CD14-positive monocyte (primary cell): Measurements from ENCODE around the gene MAP2K7. TPM values are rescaled to one million over a fixed set of nuclear protein-coding genes. Genes with fewer than 3 reads are reported as not detected.

ENCODE experiments used
- DNase-seq, 3 donors: peaks; one replicate each; pipeline ENCODE4 v3.0.0-alpha.2; 2011 to 2022
- H2AFZ ChIP-seq: 2 replicates; pipeline ENCODE4 v1.6.0; 2012; ENCODE audit warnings: mild to moderate bottlenecking, low read depth, low read length, inconsistent platforms; ENCODE audit not compliant: insufficient read depth, poor library complexity, severe bottlenecking
- H3K27ac ChIP-seq, 2 donors: 1 replicate in 1 of 2; 2 replicates in 1 of 2; pipeline ENCODE4 v1.5.1; 2012 to 2013; ENCODE audit warnings: low read length in 2 of 2, control low read depth in 1 of 2, inconsistent platforms in 1 of 2, low read depth in 1 of 2, mild to moderate bottlenecking in 1 of 2
- H3K27me3 ChIP-seq, 2 donors: one replicate each; pipeline versions ENCODE4 v1.6.0 to v1.6.1; 2011 to 2013; ENCODE audit warnings: low read length in 2 of 2; ENCODE audit not compliant: control insufficient read depth in 2 of 2, insufficient read depth in 2 of 2
- H3K36me3 ChIP-seq, 2 donors: replicated peaks in 1 of 2; 1 replicate in 1 of 2; 2 replicates in 1 of 2; pipeline versions ENCODE4 v1.5.1 to v1.6.1; 2012 to 2013; ENCODE audit warnings: low read length in 2 of 2, control low read depth in 1 of 2, inconsistent platforms in 1 of 2, mild to moderate bottlenecking in 1 of 2; ENCODE audit not compliant: insufficient read depth in 2 of 2, control insufficient read depth in 1 of 2
- H3K4me1 ChIP-seq, 2 donors: 1 replicate in 1 of 2; 2 replicates in 1 of 2; pipeline versions ENCODE4 v1.5.1 to v1.6.1; 2012 to 2013; ENCODE audit warnings: low read length in 2 of 2, control low read depth in 1 of 2, inconsistent platforms in 1 of 2, mild to moderate bottlenecking in 1 of 2, moderate library complexity in 1 of 2; ENCODE audit not compliant: insufficient read depth in 2 of 2, control insufficient read depth in 1 of 2
- H3K4me2 ChIP-seq: replicated peaks from 2 replicates; pipeline ENCODE3; 2012; ENCODE audit warnings: low read length, moderate library complexity, mild to moderate bottlenecking; ENCODE audit not compliant: poor library complexity, severe bottlenecking; ENCODE audit errors: extremely low read depth
- H3K4me3 ChIP-seq, 3 experiments: fragments of 200-600 bp in 1 of 3; sonication (generic) in 1 of 3; replicated peaks in 1 of 3; 1 replicate in 2 of 3; 2 replicates in 1 of 3; pipeline ENCODE4 v1.5.1; 2011 to 2013; ENCODE audit warnings: low read length in 3 of 3, mild to moderate bottlenecking in 3 of 3, control low read depth in 2 of 3, low read depth in 2 of 3, inconsistent platforms in 1 of 3, moderate library complexity in 1 of 3
- H3K79me2 ChIP-seq: 2 replicates; pipeline ENCODE4 v1.6.0; 2012; ENCODE audit warnings: mild to moderate bottlenecking, control low read depth, inconsistent platforms, low read length, moderate library complexity; ENCODE audit not compliant: insufficient read depth
- H3K9ac ChIP-seq: 2 replicates; pipeline ENCODE4 v1.6.0; 2017; ENCODE audit warnings: low read length, mild to moderate bottlenecking; ENCODE audit not compliant: insufficient read depth, poor library complexity, severe bottlenecking
- H3K9me3 ChIP-seq, 2 donors: replicated peaks in 1 of 2; 1 replicate in 1 of 2; 2 replicates in 1 of 2; pipeline versions ENCODE4 v1.5.1 to v1.6.1; 2012 to 2013; ENCODE audit warnings: low read length in 2 of 2, control low read depth in 1 of 2; ENCODE audit not compliant: control insufficient read depth in 1 of 2, insufficient read depth in 1 of 2
- H4K20me1 ChIP-seq: 2 replicates; pipeline ENCODE4 v1.6.0; 2012; ENCODE audit warnings: mild to moderate bottlenecking, low read length, control low read depth, moderate library complexity; ENCODE audit not compliant: insufficient read depth
- H3K27ac Mint-ChIP-seq, 7 donors: one replicate each; pipeline ENCODE4 v1.8.0; 2020; ENCODE audit warnings: mild to moderate bottlenecking in 7 of 7, mixed read lengths in 7 of 7, moderate library complexity in 6 of 7, inconsistent platforms in 2 of 7
- H3K27me3 Mint-ChIP-seq, 3 donors: one replicate each; pipeline ENCODE4 v1.8.0; 2021 to 2022; ENCODE audit warnings: low read depth in 3 of 3, mild to moderate bottlenecking in 3 of 3, mixed read lengths in 3 of 3, moderate library complexity in 3 of 3, inconsistent platforms in 1 of 3
- H3K36me3 Mint-ChIP-seq, 2 donors: one replicate each; pipeline ENCODE4 v1.8.0; 2020; ENCODE audit warnings: mixed read lengths in 2 of 2, inconsistent platforms in 1 of 2, mild to moderate bottlenecking in 1 of 2
- H3K4me1 Mint-ChIP-seq: one replicate; pipeline ENCODE4 v1.8.0; 2020; ENCODE audit warnings: mild to moderate bottlenecking, mixed read lengths
- H3K4me3 Mint-ChIP-seq, 2 donors: one replicate each; pipeline ENCODE4 v1.8.0; 2020; ENCODE audit warnings: mild to moderate bottlenecking in 2 of 2, mixed read lengths in 2 of 2, moderate library complexity in 1 of 2
- H3K9me3 Mint-ChIP-seq, 7 donors: one replicate each; pipeline ENCODE4 v1.8.0; 2020 to 2022; ENCODE audit warnings: mixed read lengths in 7 of 7, mild to moderate bottlenecking in 6 of 7, moderate library complexity in 6 of 7, inconsistent platforms in 2 of 7
- CTCF ChIP-seq: fragments of 200-600 bp; IDR thresholded peaks from one replicate; pipeline ENCODE4 v1.8.0; 2022; ENCODE audit warnings: antibody characterized with exemption, mild to moderate bottlenecking
- WGBS: methylation state at CpG from one replicate; pipeline ENCODE4 v1.1.5; 2013; ENCODE audit warnings: missing lambda C conversion rate; ENCODE audit not compliant: insufficient coverage; 5-methylcytosine and 5-hydroxymethylcytosine counted together
- intact Hi-C, 2 donors: fragments of 100-400 bp; cut with micrococcal nuclease; formaldehyde crosslinking; loops; one replicate each; pipeline versions ENCODE4 v1.15.0 to v1.15.1; 2023
- polyA plus RNA-seq, 3 donors: library from polyadenylated mRNA; depleted of rRNA in 1 of 3; unstranded in 2 of 3; stranded (reverse) in 1 of 3; fragments of 300-500 nt in 2 of 3; fragments of >200 nt in 1 of 3; fragmentation: Illumina TruSeq in 2 of 3; gene quantifications; 1 replicate in 2 of 3; 2 replicates in 1 of 3; pipeline ENCODE4 v1.2.3, GENCODE V29; 2012 to 2021

The MAP2K7 gene
- polyA plus RNA-seq, 3 donors: 0.92 to 39.5 (median 1.5) TPM

- Histone ChIP-seq H3K79me2 (peaks cover 19% of the 10 kb centered on the region), H3K9me3 (no peaks in the 10 kb centered on the region), H3K4me3 (no peak overlapping the region), H4K20me1 (peaks cover 18% of the 10 kb centered on the region), H3K36me3 (peaks cover 2 to 7% of the 10 kb centered on the region in 2 donors), H3K27ac (no peak overlapping the region), H3K27me3 (no peaks in the 10 kb centered on the region), H3K9ac (no peak overlapping the region), H2AFZ (no peak overlapping the region), H3K4me1 (peaks cover 19 to 26% of the 10 kb centered on the region in 2 donors), H3K4me2 (no peak overlapping the region)
- no peak overlapping the region for H3K4me3 Mint-ChIP-seq
- H3K27ac Mint-ChIP-seq: peak overlapping the region in 1 of 7 donors; percentile 35
- peaks cover 24% of the 10 kb centered on the region for H3K4me1 Mint-ChIP-seq
- no peak for TF ChIP-seq CTCF
- intact Hi-C loops: loop anchor here in 1 of 2 donors (10.0 kb wide), 1 partner anchor 266 kb away; the partner anchor contains the start of genes PCP2 and STXBP2
- DNase-seq: no peak
- H3K36me3 Mint-ChIP-seq: peaks cover 9 to 11% of the 10 kb centered on the region in 2 donors
- peaks cover 0 to 3% (median 0%) of the 10 kb centered on the region in 7 donors for H3K9me3 Mint-ChIP-seq
- 100% methylated on average over 1 of the region's 3 CpGs for WGBS
- H3K27me3 Mint-ChIP-seq: peaks cover 0 to 6% (median 5%) of the 10 kb centered on the region in 3 donors
Observed at GRCh38 chr19:7900931-7901330, 2.7 kb upstream of the MAP2K7 start.

- Histone ChIP-seq H3K4me2 (no peak overlapping the region), H3K27me3 (no peaks in the 10 kb centered on the region), H3K4me1 (peaks cover 19 to 26% of the 10 kb centered on the region in 2 donors), H4K20me1 (peaks cover 22% of the 10 kb centered on the region), H3K79me2 (peaks cover 23% of the 10 kb centered on the region), H3K9me3 (no peaks in the 10 kb centered on the region), H3K27ac (no peak overlapping the region), H3K9ac (no peak overlapping the region), H3K4me3 (no peak overlapping the region), H3K36me3 (peaks cover 6 to 11% of the 10 kb centered on the region in 2 donors), H2AFZ (no peak overlapping the region)
- 94% methylated on average over 3 of the region's 7 CpGs for WGBS
- Mint-ChIP-seq H3K27ac (no peak overlapping the region), H3K27me3 (peaks cover 0 to 6% (median 5%) of the 10 kb centered on the region in 3 donors), H3K4me1 (peaks cover 24% of the 10 kb centered on the region), H3K9me3 (peaks cover 0 to 3% (median 0%) of the 10 kb centered on the region in 7 donors), H3K36me3 (peaks cover 9 to 15% of the 10 kb centered on the region in 2 donors), H3K4me3 (no peak overlapping the region)
- no peak for TF ChIP-seq CTCF
- intact Hi-C loops: loop anchor here in 1 of 2 donors (10.0 kb wide), 1 partner anchor 267 kb away; the partner anchor contains the start of genes PCP2 and STXBP2
- DNase-seq: no peak
Observed at GRCh38 chr19:7901337-7901736, 2.3 kb upstream of the MAP2K7 start.
